Putamen (tissue), 1 donor: Measurements from ENCODE around the gene GALK2.
"Not testable (repeated sequence)": the region's sequence is repeated elsewhere in the genome, so short reads cannot be mapped to it uniquely, and the experiment has no call there.

Experiments
- DNase-seq: peaks from one replicate; pipeline ENCODE4 v3.0.0-alpha.2; 2016; ENCODE audit warnings: low spot score

GALK2 gene

GRCh38 chr15:49164865-49165264 lies 5.2 kb upstream of the GALK2 start:
- no peak for DNase-seq

- no peak for DNase-seq
Measured at GRCh38 chr15:49168016-49168415, 2.0 kb upstream of the GALK2 start.

GRCh38 chr15:49171790-49172189 lies 1.7 kb downstream of the GALK2 start:
- DNase-seq: no peak

GRCh38 chr15:49174902-49175301 lies 4.9 kb downstream of the GALK2 start:
- DNase-seq: no peak

- DNase-seq: not testable (repeated sequence)
Measured at GRCh38 chr15:49175582-49176397, 5.7 kb downstream of the GALK2 start.

GRCh38 chr15:49178497-49178896 lies 8.4 kb downstream of the GALK2 start:
- DNase-seq: no peak

GRCh38 chr15:49179433-49180190 lies 9.6 kb downstream of the GALK2 start:
- no peak for DNase-seq

- no peak for DNase-seq
Measured at GRCh38 chr15:49182128-49182527, 12.1 kb downstream of the GALK2 start.

- DNase-seq: not testable (repeated sequence)
Measured at GRCh38 chr15:49183741-49184140, 13.7 kb downstream of the GALK2 start.

- no peak for DNase-seq
Measured at GRCh38 chr15:49185473-49185872, 15.4 kb downstream of the GALK2 start.

GRCh38 chr15:49187549-49188245 lies 17.6 kb downstream of the GALK2 start:
- DNase-seq: no peak

- no peak for DNase-seq
Measured at GRCh38 chr15:49188933-49189332, 18.9 kb downstream of the GALK2 start.

GRCh38 chr15:49189631-49190030 lies 19.6 kb downstream of the GALK2 start:
- DNase-seq: no peak

- no peak for DNase-seq
Measured at GRCh38 chr15:49190586-49190985, 20.5 kb downstream of the GALK2 start.

GRCh38 chr15:49191892-49192291 lies 21.8 kb downstream of the GALK2 start:
- DNase-seq: no peak

- DNase-seq: no peak
Measured at GRCh38 chr15:49196856-49197255, 26.8 kb downstream of the GALK2 start.

GRCh38 chr15:49199666-49200065 lies 29.6 kb downstream of the GALK2 start:
- DNase-seq: no peak

GRCh38 chr15:49200347-49200746 lies 30.3 kb downstream of the GALK2 start:
- no peak for DNase-seq

- not testable (repeated sequence) for DNase-seq
Measured at GRCh38 chr15:49208102-49208501, 38.1 kb downstream of the GALK2 start.

GRCh38 chr15:49212897-49213296 lies 42.9 kb downstream of the GALK2 start:
- no peak for DNase-seq

- DNase-seq: no peak
Measured at GRCh38 chr15:49215768-49216739, 46.0 kb downstream of the GALK2 start.
